GM19324 (cell line): ENCODE measurements around the gene ISCA2.
A peak's percentile ranks its signal among the peaks of the same experiment; 100 is the strongest.

Experiments
- ATAC-seq: cut with Tn5 transposase; IDR thresholded peaks from one replicate; pipeline ENCODE4 v1.9.1; 2021; ENCODE audit warnings: mild to moderate bottlenecking, moderate library complexity; ENCODE audit not compliant: unreplicated experiment, low FRiP score

Gene ISCA2

DNA sequence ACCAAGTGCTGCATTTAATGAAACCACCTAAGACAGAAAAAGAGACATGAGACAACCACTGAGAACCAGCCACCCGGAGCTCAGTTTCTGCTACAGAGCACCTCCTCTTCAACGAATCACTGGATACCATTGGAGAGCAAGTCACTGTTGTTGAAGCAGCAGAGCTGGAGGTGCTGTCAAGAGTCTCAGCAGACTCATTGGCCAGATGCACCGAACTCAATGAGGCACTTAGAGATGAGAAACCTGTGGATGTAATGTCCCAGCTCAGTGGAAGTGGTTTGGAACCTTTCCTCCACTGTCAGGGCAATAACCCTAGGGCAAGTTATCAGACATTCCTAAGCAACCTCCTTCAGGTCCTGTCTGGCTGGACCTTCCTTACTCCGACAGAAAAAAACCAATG lies 13.5 kb upstream of the ISCA2 start:
- no peak for ATAC-seq

DNA sequence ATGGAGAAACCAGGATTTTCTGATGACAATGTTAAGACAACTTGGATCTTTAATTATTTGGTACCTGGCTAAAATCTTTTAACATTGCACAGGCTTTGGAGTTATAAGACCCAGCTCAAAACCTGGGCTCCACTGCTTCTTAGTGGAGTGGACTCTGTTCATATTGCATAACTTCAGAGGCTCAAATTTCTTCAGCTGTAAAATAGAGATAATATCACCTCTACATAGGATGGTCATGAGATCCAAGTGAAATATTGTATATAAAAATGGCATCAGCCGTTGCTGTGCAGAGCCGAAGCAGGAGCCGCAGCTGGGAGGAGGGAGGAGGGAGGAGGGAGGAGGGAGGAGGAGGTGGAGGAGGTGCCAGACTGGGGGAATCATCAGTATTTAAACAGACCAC lies 11.0 kb upstream of the ISCA2 start:
- no peak for ATAC-seq

DNA sequence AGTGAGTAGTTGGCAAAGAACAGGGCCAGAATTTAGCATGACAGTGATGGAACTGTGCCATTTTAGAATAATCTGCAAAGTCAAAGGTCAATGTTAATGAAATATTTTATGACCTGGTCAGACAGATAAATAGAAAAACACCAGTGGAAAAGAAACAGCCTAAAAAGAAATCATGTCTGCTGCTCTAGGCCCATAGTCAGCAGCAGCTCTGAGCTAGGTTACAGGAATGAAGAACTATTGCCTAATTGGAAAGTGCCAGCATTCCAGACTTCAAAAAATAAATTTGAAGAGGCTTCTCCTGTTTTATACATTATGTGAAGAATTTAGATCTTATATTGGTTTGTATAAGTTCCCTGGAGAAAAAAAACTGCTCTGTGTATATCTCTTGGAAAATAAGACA lies 10.2 kb upstream of the ISCA2 start:
- ATAC-seq, result no peak

DNA sequence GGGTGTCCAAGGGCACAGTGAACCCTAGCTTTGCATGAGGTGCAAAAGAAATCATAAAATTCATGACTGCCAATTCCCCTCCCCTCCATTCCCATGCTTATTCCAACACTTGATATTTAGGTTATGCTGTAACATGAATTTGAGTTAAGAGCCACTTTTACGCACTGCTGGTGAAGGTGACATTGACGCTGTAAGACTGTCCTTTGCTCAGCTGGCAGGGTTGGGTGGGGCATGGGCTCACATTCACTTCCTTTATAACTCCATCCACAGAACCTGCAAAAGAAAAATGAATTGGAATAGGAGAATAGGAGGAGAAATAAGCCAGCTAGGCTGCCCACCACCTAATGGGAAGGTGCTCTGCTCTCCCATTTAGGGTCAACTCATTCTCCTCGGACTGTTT lies 7.4 kb upstream of the ISCA2 start:
- no peak for ATAC-seq

DNA sequence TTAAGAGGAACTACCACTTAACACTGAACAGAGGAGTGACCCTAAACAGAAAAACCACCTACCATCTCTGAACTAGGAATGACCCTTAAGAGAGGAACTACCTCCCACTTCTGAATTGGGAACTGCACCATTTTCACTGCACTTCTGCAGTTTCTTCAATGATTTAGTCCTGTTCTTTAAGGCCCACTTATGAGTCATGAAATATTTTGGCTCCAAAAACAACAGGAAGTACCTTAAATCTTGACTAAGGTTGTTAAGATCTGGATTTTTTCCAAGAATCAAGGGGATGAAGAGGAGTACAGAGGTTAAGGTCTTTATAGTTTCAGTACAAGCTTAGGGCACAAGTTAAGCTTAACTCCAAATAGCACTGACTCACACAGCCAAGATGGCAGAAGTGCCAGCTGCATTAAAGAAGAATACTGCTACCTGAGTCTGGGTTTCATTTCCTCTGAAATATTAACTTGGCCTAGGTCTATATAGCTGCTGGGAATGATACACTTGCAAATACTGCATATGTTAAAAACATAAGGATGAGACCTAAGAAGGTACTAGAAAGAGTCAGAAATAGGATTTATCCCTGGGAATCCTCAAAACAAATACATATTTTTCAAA lies 4.7 kb upstream of the ISCA2 start:
- ATAC-seq, result no peak

DNA sequence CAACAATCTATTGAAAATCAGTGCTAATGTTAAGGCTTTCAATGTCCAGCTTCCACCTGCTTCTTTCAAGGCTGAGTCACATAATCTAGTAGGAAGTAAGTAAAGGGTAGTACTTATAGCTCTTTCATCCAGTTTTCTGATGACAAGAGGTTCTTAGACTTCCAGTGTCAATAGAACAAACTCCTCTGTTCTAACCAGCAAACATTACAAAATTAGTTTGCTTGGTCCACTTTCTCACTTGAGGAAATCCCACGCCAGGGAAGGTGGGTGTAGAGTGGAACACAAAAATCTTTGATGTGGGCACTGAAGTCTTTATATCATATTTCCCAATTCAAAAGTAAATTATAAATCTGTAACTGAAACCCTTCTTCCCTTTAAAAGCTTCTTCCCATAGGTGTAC lies 3.1 kb upstream of the ISCA2 start:
- no peak for ATAC-seq

DNA sequence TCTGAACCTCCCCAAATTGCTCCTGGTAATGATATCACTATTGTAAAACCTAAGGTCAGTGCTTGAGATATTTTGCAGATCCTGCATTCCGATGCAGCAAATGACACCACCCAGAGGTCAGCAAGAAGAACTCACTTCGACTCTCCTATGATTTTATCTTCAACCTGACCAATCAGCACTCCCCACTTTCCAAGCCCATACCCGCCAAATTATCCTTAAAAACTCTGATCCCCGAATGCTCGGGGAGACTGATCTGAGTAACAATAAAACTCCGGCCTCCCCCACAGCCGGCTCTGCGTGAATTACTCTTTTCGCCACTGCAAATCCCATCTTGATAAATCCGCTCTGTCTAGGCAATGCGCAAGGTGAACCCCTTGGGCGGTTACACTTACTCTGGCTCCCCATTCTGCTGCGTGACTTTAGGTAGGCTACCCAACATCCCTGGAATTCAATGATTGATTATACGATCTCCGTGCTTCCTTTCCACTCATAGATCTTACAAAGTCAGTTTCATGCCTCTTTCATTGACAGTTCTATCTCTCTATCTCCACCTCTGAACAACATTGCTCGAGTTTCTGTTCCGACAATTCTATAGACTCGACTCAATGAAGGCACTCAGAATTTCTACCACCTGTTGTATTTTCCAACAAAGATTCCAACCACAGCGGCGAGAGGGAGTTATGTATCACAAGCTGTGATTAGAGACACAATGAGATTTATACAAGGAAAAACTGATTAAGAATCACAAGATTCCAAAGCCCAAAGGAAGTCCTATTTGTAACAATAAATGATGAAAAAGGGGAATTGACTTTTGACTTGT lies 1.4 kb upstream of the ISCA2 start:
- no peak for ATAC-seq

DNA sequence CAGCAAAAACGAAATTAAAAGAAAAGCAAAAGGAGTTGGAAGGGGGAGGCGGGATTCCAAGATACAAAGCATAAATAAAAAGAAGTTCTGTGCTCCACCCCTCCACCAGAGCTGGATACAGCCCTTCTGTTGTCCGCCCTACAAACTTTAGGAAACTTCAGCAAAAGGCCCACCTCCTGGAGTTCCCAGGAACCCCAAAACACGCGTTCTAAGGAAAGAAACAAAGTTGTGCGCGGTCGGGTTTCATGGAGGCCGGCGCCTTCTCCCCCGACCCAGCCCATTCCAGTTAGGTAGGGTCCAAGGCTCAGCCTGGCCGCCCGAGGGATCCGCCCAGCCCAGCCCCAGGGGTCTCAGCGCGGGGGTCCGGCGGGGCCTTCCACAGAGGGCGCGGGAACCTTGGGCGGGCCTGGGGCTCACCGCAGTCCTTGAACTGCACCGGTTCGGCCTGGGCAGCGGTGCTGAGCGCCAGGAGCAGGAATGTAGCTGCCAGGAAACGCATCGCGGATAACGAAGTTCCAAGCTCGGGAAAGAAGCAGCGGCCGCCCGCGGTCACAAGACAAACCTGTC lies 706 bp upstream of the ISCA2 start, which contains the start of gene NPC2:
Gene NPC2, minus strand, starts transcription at position 530 of the 567 bp plus-strand sequence. Its CDS starts 31 bp downstream, at position 499.
- ATAC-seq, result peak; percentile 11

DNA sequence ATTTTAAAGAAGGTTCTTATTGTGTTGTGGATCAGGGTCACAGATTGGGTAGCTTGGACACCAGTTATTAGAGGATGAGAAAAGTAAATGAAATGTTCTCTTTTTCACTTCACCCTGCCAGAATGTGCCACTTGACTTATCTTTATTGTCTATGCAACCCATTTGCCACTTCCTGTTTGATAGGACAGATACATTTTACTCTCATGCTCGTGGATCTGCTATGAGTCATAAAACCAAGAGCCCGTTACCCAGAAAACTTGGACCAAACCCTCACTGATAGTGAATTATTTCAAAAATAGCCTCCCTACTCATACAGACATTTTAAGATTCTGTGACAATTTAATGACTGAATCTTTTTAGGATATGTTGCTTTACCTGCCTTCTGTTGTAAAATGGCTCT lies 1.8 kb downstream of the ISCA2 start:
- no peak for ATAC-seq

DNA sequence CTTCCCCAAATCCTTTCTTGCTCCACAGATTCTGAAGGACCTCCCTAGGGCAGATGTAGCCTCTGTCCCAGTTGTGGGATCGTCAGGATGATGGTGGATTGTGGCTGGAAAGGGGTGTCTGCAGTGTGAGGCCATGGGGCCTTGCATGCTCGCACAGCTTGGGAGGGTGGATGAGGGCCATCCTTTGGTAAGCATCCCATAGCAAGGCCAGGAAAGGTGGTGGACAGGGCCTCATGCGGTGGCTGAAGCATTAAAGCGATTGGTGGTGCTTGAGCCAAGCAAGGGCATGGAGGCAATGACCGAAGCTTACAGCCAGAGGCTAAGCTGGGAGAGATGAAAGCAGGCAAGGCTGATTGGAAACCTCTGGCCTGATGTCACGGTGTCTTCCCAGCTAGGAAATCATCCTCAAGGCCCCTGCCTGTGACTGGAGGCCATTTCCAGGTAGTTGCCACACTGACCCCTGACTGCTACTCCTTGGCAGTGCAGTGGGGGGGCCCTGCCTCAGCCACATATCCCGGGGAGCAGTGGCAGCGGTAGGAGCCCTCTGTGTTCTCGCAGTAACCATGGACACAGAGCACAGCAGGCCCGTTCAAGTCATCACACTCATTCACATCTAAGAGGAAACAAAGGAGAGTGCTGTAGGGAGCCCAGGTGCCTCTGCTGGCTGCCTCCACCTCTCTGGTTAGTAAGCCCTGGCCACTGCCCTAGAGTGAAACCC lies 7.0 kb downstream of the ISCA2 start:
- no peak for ATAC-seq

DNA sequence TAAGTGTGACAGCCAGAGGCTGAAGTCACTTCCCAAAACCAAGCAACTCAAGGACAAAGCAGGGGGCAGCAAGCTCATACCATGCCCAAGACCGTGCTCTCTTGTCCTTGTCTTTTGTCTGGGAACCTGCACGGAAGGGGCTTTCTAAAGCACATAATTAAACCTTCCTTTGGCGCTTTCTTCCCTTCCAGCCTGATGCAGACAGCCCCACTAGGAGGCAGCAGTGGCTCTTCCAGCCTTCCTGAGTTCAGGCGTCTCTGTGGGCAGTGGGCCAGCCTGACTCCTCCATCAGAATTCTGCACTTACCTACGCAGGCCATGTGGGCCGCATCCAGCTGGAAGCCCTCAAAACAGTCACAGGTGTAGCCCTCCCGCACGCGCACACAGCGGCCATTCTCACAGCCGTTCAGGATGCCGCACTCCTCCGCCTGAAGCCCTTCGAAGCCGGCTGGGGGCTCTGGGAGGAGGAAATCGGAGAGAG lies 7.6 kb downstream of the ISCA2 start:
- ATAC-seq, result no peak

DNA sequence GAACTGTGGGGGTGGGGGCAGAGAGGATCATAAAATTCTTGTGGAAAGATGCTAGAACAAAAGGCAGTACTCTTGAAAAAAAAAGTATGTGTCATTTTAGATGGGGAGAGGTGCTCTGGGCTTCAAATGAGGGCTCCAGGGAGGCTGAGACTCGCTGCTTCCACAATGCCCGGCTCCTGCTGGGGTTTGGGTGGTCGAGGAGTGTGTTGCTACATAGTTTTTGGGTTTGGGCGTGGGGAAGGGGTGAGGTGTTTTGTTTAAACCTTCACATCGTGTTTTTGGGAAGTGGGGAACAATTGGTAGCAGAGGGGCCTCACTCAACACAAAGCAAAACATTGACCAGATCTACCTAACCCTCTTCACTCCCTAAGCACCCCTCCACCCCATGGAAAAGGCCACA lies 8.1 kb downstream of the ISCA2 start:
- ATAC-seq, result no peak

DNA sequence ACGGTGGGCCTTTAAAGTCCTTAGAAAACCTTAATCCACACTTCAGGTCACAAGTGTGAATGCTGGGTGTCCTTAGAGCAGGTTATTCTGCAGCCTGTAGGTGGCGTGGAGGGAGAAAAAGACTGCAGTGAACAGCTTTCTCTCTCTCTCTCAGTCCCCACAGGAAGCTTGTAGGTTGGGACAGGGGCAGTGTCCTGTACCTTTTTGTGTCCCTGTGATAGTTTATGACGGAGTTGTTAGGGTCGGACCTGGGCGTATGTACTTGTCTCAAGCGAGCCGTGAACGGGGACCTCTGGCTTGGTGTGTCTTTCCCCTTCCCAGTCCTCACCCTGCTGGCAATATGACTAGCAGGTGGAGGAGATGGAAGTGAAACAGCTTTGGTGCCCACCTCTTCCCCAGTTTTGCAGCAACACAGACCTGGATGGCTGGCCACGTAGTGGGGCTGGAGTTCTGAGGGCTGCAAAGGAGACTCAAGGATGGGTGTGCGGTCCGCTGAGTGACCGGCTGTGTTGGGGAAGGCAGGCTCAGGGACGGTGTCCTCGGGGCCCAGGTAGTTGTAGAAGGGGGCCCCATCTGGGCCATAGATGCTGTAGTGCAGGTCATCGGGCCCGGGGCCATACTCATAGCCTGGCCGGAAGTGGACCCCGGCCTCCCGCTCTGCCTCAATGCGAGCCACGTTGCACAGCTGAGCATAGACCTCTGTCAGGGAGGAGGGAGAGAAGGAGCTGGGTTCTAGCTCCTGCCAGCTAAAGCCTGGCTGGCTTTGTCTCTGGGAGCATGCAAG lies 8.9 kb downstream of the ISCA2 start:
- no peak for ATAC-seq

DNA sequence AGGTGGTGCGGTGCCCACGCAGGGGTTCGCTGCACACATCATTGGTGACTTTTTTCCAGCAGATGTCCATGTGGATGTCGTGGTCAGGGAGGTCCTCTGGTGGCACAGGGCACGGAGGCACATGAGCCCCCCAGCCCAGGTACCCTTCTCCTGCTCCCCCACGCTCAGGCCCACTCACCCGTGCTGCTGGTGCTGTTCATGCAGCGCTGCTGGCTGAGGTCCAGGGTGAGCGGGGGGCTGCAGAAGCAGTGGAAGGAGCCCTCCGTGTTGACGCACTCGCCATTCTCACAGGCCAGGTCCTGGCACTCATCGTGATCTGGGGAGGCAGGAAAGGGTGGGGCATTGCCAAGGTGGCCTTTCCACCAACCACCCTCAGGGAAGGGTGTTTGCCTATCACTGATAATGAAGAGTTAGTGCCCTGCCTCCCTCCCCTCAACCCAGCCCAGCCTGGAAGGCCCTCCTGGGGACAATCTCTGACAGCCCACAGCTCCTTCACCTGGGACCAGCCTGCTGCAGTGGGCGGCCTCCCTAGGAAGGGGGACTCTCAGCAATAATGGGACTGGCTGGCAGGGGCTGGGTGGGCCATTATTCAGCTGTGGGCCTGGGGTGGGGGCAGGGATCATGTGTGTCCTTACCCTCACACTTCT lies 9.8 kb downstream of the ISCA2 start:
- ATAC-seq, result no peak

DNA sequence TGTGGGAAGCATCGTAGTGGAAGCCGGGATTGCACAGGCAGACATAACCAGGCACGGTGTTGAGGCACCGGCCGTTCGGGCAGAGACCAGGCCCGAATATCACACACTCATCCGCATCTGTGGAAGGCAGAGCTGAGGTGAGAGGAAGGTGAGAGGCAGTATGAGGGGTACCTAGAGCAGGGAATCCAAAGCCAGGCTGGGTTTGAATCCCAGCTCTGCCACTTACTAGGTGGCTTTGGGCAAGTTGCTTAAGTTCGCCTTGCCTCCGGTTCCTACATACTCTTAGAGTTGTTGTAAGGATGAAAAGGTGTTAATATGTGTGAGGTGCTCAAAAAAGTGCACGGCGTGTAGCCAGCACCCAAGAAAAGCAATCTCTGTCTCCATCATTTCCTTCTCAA lies 10.4 kb downstream of the ISCA2 start:
- ATAC-seq, result no peak

DNA sequence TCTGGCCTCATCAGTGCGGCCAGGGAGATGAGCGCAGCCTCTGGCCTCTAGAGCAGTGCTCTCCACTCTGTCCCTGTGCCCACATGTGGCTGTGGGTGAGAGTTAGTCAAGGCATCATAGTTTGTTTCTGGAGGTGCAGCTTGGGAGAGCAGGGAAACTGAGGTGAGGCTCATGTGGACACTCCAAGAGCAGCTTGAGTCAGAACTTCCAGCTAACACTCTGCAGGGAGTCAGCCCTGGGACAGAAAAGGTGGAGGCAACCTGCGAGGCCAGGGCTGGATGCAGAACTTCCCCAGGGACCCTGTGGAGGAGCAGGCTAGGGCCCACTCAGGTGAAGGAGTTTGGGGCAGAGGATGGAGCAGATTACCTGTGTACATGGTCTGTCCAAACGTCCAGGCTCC lies 10.8 kb downstream of the ISCA2 start:
- ATAC-seq, result no peak

DNA sequence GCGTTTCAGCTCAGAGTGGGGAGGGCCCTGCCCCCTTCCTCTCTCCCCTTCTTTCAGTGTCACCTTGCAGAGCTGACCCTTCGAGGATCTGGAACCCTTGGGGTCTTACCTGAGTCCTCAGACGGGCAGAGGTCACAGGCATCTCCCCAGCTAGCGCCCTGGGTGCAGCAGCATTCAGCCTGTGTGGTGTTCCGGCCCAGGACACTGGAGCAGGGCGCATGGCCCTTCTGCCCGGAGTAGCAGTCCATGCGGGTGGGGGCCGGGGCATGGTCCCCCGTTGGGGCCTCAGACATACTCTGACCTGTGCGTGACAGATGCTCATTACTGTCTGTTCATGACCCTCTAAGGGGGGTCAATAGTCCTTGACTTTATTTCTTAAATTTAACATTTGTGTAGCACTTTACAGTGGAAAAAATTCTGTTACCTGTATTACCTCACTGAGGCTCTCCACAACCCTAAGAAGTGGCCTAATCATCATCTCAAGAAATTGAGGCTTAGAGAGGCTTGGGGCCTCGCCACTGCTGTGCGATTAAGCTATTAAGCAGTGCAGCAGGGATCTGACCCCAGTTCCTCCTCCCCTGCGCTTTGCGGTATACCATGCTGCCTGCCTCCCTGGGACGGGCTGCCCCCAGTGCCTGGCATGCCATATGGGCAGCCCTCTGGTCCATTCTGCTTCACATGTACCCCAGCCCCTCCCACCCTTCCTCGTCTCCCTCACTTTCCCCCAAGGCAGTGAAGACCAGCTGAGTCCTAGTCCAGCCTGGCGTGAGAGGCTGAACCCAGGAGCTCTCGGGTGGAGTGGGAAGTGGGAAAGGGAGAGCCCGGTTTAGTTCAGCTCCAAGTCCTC lies 11.5 kb downstream of the ISCA2 start:
- no peak for ATAC-seq

DNA sequence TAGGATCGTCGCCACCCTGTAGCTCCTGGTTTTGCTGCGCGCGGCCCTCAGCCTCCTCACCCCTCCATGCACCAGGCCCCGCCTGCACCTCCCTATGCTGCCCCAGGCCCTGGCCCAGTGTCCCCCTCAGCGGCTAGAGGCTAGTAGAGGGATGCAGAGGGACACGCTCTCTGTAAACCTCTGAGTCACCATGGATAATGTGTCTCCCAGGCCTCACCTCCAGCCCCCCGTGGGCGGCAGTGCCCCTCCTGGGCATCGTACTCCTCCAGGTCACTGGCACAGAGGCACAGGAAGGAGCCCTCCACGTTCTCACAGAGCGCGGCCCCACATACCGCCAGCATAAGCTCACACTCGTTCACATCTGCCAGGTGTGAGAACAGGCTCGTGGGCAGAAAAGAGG lies 12.3 kb downstream of the ISCA2 start:
- ATAC-seq, result no peak

DNA sequence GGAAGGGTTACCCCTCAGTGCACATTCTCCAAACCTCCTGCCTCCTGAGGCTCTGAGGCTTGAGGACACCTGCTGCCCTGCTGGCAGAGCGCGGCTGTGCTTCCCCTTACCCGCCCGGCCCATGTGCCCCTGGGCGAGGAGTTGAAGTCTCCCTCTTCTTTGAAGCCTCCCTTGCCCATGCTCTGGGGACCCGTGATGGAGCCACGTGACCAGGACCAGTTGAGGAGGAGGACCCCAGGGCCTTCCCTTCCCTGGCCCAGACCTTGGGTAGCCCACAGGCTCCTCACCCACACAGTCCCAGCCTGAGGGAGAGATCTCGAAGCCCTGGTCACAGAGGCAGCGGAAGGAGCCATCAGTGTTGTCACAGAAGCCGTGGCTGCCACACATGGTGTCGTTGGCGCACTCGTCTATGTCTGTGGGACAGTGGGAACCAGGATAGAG lies 12.9 kb downstream of the ISCA2 start:
- no peak for ATAC-seq
